ENCODE measurements around the gene TSHZ3.

The TSHZ3 gene

GRCh38 chr19:31349160-31349881 lies at the start of gene TSHZ3:
Gene TSHZ3 (minus strand): TSS chr19:31349436. CDS start chr19:31349219, 217 bp downstream.
- no peak for TF ChIP-seq CTCF (IDR thresholded peaks at IDR 0.05; ENCODE audit: low read depth, low read length)
- TF ChIP-seq EZH2phosphoT487 (IDR thresholded peaks at IDR 0.05; ENCODE audit: low read depth), result no peak
- Histone ChIP-seq H3K27me3 (ENCODE audit: low read depth, low read length) (no peaks in the 10 kb centered on the region), H3K27ac (ENCODE audit: low read length) (no peak within 1 kb of the TSS), H3K36me3 (replicated peaks; ENCODE audit: low read depth, low read length) (no peaks in the 10 kb centered on the region), H3K79me2 (ENCODE audit: low read length) (no peaks in the 10 kb centered on the region), H3K9me3 (ENCODE audit: insufficient read depth, low read length) (0 out of 2 replicates have a peak, but pooled peaks cover 5% of the 10 kb centered on the region), H3K4me3 (ENCODE audit: low read length) (no peak within 1 kb of the TSS), H3K9ac (ENCODE audit: low read length) (no peak within 1 kb of the TSS), H3K4me1 (ENCODE audit: low read length) (no peaks in the 10 kb centered on the region), H2AFZ (ENCODE audit: low read depth, low read length) (no peak within 1 kb of the TSS), H3K4me2 (ENCODE audit: low read length) (no peak within 1 kb of the TSS), H4K20me1 (ENCODE audit: insufficient read depth, low read length) (no peaks in the 10 kb centered on the region)

GRCh38 chr19:31397308-31397707 lies 48.1 kb upstream of the TSHZ3 start:
- H3K36me3 ChIP-seq (replicated peaks; ENCODE audit: low read depth, low read length), result no peaks in the 10 kb centered on the region
- no peak overlapping the region for H3K4me2 ChIP-seq (ENCODE audit: low read length)
- H3K4me1 ChIP-seq (ENCODE audit: low read length), result no peaks in the 10 kb centered on the region
- no peak overlapping the region for H3K9ac ChIP-seq (ENCODE audit: low read length)
- H3K79me2 ChIP-seq (ENCODE audit: low read length), result no peaks in the 10 kb centered on the region
- no peak overlapping the region for H3K4me3 ChIP-seq (ENCODE audit: low read length)
- H3K27ac ChIP-seq (ENCODE audit: low read length), result no peak overlapping the region
- H4K20me1 ChIP-seq (ENCODE audit: insufficient read depth, low read length), result no peaks in the 10 kb centered on the region
- TF ChIP-seq CTCF (IDR thresholded peaks at IDR 0.05; ENCODE audit: low read depth, low read length) (no peak), EZH2phosphoT487 (IDR thresholded peaks at IDR 0.05; ENCODE audit: low read depth) (no peak)
- H2AFZ ChIP-seq (ENCODE audit: low read depth, low read length), result no peak overlapping the region
- H3K27me3 ChIP-seq (ENCODE audit: low read depth, low read length), result no peaks in the 10 kb centered on the region
- H3K9me3 ChIP-seq (ENCODE audit: insufficient read depth, low read length), result no peaks in the 10 kb centered on the region

- Histone ChIP-seq H3K27me3 (ENCODE audit: low read depth, low read length) (no peaks in the 10 kb centered on the region), H3K4me1 (ENCODE audit: low read length) (no peaks in the 10 kb centered on the region), H3K4me3 (ENCODE audit: low read length) (no peak overlapping the region), H4K20me1 (ENCODE audit: insufficient read depth, low read length) (no peaks in the 10 kb centered on the region), H3K9ac (ENCODE audit: low read length) (no peak overlapping the region), H2AFZ (ENCODE audit: low read depth, low read length) (no peak overlapping the region), H3K9me3 (ENCODE audit: insufficient read depth, low read length) (no peaks in the 10 kb centered on the region), H3K27ac (ENCODE audit: low read length) (no peak overlapping the region), H3K36me3 (replicated peaks; ENCODE audit: low read depth, low read length) (no peaks in the 10 kb centered on the region), H3K4me2 (ENCODE audit: low read length) (no peak overlapping the region), H3K79me2 (ENCODE audit: low read length) (no peaks in the 10 kb centered on the region)
- no peak for TF ChIP-seq CTCF (IDR thresholded peaks at IDR 0.05; ENCODE audit: low read depth, low read length)
- TF ChIP-seq EZH2phosphoT487 (IDR thresholded peaks at IDR 0.05; ENCODE audit: low read depth), result no peak
Observed at GRCh38 chr19:31392464-31392863, 43.2 kb upstream of the TSHZ3 start.

- no peak overlapping the region for H3K4me2 ChIP-seq (ENCODE audit: low read length)
- no peak overlapping the region for H2AFZ ChIP-seq (ENCODE audit: low read depth, low read length)
- no peak overlapping the region for H3K27ac ChIP-seq (ENCODE audit: low read length)
Observed at GRCh38 chr19:31391518-31391917, 42.3 kb upstream of the TSHZ3 start.

More at GRCh38 chr19:31391518-31391917, 42.3 kb upstream of the TSHZ3 start:
- no peaks in the 10 kb centered on the region for H4K20me1 ChIP-seq (ENCODE audit: insufficient read depth, low read length)
- H3K36me3 ChIP-seq (replicated peaks; ENCODE audit: low read depth, low read length), result no peaks in the 10 kb centered on the region
- H3K4me3 ChIP-seq (ENCODE audit: low read length), result no peak overlapping the region
- no peak overlapping the region for H3K9ac ChIP-seq (ENCODE audit: low read length)
- no peaks in the 10 kb centered on the region for H3K27me3 ChIP-seq (ENCODE audit: low read depth, low read length)
- no peaks in the 10 kb centered on the region for H3K4me1 ChIP-seq (ENCODE audit: low read length)
- no peak for TF ChIP-seq CTCF (IDR thresholded peaks at IDR 0.05; ENCODE audit: low read depth, low read length)
- no peak for TF ChIP-seq EZH2phosphoT487 (IDR thresholded peaks at IDR 0.05; ENCODE audit: low read depth)
- no peaks in the 10 kb centered on the region for H3K9me3 ChIP-seq (ENCODE audit: insufficient read depth, low read length)
- H3K79me2 ChIP-seq (ENCODE audit: low read length), result no peaks in the 10 kb centered on the region

All from OCI-LY3 (cell line).